ENCODE measurements around the gene TNS1. TPM values are rescaled to one million over a fixed set of nuclear protein-coding genes. Genes with fewer than 3 reads are reported as not detected.

TNS1 gene
- total RNA-seq, 2 donors from 2014 or later: 1,255 to 1,508 TPM

DNA sequence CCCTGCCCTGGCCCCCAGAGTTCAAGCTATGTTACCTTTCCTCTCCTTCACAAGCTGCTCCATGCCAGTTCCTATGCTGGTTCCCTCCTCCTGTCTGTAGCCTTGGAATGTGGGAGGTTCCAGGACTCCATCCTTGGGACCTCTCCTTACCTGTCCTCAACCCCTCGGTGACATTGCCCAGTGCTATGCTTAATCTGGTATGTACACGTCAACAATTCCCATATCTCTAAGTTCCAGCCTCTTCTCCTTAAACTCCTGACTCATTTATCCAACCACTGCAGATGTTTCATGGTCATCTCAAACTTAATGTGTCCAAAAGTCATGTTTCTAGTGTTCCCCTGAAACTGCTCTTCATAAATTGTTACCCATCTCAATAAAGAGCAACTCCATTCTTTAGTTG, 160.8 kb downstream of the TNS1 start:
- intact Hi-C loops (cut with DNase I): no loop called here
- no peak for DNase-seq (ENCODE audit: low spot score)

- intact Hi-C loops (cut with DNase I): no loop called here
- DNase-seq (ENCODE audit: low spot score): no peak
Measured at GRCh38 chr2:217840522-217840921, 162.3 kb downstream of the TNS1 start.

- intact Hi-C loops (cut with DNase I): no loop called here
- no peak for DNase-seq (ENCODE audit: low spot score)
Measured at GRCh38 chr2:217839750-217840107, 163.1 kb downstream of the TNS1 start.

GRCh38 chr2:217839073-217839749, 163.6 kb downstream of the TNS1 start:
- intact Hi-C loops (cut with DNase I): no loop called here
- peak; percentile 56 for DNase-seq (ENCODE audit: low spot score)

DNA sequence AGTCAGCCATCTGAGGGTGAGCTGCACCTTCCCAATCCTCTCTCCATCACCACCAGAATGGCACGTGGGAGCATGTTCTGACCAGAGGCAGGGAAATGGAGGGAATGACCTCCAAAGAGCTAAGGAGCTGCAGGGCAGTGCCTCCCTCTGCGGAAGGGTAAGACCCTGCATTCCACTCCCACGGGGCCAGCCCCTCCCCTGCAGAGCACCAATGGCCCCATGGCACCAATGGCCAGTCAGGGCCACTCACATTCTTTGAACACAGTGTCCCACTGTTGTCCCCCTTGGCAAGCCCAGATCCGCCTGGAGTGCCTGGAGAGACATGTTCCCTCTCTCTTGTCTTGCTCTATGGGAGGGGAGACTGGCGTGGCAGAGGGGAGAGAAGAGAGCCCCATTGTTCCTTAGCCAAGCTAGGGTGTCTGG, 164.4 kb downstream of the TNS1 start:
- DNase-seq (ENCODE audit: low spot score): peak; percentile 68
- intact Hi-C loops (cut with DNase I): no loop called here

DNA sequence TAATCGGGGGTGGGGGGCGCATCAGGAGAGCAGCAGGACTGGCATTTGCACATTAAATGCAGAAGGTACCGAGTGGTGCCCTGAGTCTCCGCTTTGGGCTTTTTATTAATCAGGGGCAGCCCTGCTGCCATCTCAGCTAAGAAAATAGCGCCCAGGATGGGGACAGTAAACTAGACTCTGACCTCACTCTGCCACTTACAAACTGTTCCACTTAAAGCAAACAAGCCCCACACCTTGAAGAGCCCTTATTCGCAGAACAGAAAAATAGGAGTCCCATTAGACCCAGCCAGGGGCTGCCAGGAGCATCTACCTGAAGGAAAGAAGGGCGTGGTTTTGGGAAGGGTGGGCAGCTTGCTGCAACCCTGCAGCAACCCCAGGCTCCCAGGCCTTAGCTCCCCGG, 165.3 kb downstream of the TNS1 start:
- DNase-seq (ENCODE audit: low spot score): peak; percentile 71
- intact Hi-C loops (cut with DNase I): no loop called here

DNA sequence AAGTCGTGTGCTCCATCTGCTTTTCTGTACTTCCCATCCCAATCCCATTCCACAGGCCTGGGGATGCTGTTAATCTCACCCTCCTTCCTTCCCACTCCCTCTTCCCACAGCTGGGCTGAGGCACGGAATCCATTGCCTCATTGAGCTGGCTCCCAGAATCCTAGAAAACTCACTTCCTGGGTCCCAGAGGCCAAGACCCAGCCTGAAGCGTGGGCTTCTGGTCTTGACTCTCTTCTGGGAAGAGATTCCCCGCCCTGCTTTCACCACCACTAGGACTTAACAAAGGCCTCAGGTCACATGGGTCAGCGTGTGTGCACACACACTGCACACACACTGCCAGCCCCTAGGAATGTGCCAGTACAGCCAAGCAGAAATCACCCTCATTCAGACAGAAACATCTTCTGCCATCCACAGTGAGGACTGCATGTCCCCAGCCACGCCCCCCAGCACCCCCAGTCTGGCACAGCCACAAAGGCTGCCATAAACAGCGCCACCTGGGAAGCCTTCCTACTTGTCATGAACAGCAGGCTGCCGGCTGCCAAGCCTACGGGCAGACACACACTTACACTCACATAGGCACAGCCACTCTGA, 165.8 kb downstream of the TNS1 start:
- intact Hi-C loops (cut with DNase I): no loop called here
- peak; percentile 93 for DNase-seq (ENCODE audit: low spot score)

- DNase-seq (ENCODE audit: low spot score): peak; percentile 92
- intact Hi-C loops (cut with DNase I): no loop called here
Measured at GRCh38 chr2:217835931-217836891, 166.6 kb downstream of the TNS1 start.

DNA sequence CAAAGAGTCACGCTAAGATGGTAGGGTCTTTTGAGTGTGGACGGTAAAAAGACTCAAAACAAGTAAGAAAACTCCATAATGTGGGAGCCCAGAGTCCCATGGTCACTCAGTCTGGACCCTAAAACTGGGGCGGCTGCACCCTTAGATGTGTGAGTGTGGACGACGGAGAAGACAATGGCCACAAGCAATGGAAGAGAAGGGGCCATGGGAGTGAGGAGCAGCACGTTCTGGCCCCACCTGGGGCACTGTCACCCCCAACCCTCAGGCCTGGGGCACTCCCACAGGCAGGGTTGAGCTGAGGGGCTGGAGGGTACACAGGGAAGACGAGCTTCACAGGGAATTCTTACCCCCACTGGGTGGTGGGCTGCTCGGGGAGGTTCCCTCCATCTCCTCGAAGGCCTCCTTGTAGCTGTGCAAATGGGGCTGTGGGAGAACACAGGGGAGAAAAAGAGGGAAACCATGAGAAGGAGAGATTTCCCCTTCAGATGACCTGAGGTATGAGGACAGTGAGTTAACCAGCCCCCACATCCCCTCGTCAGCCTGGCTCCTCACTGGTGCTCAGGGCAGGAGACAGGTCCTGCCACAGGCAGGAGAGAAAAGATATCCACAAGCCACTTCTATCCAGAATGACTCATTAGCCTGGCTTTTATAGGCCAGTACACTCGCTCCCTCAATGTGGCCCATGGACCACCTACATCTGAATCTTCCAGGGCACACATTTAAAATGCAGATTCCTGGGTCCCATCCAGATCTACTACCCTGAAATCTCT, 167.9 kb downstream of the TNS1 start:
- DNase-seq (ENCODE audit: low spot score): no peak
- intact Hi-C loops (cut with DNase I): no loop called here

GRCh38 chr2:217834057-217834620, 168.7 kb downstream of the TNS1 start:
- peak; percentile 86 for DNase-seq (ENCODE audit: low spot score)
- intact Hi-C loops (cut with DNase I): no loop called here

DNA sequence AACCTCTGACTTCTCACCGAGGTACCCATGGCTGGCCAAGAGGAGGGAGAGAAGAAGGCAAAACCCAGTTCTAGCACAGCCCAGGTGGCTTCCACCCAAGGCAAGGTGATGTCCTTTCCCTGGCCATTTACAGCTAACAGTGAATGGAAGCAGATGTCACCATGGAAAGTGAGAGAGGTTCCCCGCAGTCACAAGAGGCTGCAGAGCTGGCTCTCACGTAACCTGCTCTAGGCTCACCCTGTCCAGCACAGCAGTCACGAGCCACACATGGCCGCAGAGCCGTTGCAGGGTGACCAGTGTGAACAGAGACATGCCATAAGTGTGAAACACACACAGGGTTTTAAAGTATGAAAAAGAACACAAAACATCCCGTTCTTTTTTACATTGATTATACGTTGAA, 169.4 kb downstream of the TNS1 start:
- DNase-seq (ENCODE audit: low spot score): no peak
- intact Hi-C loops (cut with DNase I): no loop called here

DNA sequence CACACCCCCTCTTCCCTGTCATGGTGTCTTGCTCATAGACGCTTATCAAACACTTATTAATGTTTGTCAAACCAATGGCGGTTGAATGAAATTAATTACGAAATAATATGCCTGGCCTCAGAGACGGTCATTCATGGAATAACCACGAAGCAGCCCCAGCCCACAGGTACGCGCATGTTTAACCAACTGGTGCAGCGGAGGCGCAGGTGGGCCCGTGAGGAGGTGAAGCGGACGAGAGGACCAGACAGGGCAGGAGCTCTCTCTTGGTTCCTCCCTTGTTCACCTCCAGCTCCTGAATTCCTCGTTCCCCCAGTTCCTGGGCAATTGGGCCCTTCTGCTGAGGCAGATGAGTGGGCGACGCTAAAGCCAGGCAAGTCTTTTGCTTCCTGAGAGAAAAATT, 169.8 kb downstream of the TNS1 start:
- intact Hi-C loops (cut with DNase I): no loop called here
- DNase-seq (ENCODE audit: low spot score): no peak

DNA sequence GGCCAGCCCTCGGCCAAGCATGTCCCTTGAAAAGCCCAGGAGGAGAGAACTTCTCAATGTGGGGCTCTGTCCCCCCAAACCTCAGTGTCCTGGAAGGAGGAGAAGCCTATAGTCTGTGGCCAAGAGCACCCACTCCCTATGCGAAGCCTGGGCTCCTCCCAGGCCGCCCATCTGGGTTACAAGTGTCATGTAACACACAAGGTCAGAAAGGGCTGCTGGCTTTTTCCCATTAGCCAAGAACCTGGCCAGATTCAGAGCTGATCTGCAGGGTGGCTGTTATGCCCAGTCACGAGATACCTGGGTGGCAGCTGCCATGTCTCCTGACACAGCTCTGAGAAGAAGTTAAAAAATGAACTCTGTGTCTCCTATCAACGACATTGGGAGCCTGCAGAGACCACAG, 170.7 kb downstream of the TNS1 start:
- intact Hi-C loops (cut with DNase I): no loop called here
- no peak for DNase-seq (ENCODE audit: low spot score)

- intact Hi-C loops (cut with DNase I): no loop called here
- no peak for DNase-seq (ENCODE audit: low spot score)
Measured at GRCh38 chr2:217831306-217831705, 171.5 kb downstream of the TNS1 start.

GRCh38 chr2:217830807-217831206, 172.0 kb downstream of the TNS1 start:
- intact Hi-C loops (cut with DNase I): no loop called here
- no peak for DNase-seq (ENCODE audit: low spot score)

DNA sequence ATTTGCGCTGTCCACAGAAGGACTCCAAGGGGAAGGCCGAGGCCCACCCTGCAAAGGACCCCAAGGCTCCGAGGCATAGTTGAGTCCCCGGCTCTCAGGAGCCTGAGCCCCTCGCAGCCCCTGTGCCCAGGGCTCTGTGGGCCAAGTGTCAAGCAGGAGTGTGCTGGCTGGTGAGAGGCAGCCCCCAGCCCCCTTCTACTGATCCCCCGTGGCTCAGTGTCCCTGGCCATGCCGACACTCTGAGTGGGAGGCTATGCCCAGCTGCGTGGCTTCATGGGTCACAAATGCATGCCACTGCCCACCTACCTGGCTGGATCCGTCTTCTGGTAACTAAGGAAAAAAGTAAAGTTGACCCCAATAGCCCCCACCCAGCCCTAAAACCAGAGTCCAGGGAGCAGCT, 172.7 kb downstream of the TNS1 start:
- intact Hi-C loops (cut with DNase I): no loop called here
- DNase-seq (ENCODE audit: low spot score): no peak

DNA sequence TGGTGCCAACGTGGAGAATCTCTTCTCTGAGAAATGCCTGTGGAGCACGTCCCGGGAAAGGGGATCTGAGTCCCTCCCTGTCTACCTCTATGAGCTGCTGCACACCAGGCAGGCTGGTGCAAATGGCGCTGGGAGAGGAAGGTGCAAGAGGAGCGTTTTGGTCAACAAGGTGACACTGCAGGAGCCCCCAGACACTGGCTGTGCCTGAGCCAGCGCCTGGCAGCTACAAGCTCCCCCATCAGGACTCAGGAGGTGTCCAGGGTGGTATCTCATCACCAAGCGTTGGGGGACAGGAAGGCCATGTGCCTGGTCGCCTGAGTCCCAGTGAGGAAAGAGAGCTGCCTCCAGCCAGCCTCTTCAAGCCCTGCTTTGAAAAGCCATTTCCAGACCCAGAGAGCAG, 173.4 kb downstream of the TNS1 start:
- intact Hi-C loops (cut with DNase I): no loop called here
- DNase-seq (ENCODE audit: low spot score): no peak

DNA sequence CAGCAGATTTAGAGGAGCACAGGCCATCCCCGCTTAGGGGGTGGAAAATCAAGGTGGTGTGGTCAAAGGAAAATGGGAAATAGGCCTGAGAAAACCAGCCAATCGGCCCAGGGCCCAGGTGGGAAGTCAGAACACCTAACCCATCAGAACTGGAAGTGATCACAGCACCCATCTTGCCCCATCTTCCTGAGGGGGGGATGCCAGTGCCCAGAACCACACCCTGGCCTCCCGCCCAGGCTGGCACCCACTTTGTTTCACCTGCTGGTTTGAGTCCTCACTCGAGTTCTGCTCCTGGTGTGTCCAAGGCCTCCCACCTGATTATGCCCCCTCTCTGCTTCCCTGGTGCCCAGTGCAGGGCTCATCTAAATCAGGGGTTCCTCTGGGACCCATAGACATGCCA, 174.5 kb downstream of the TNS1 start:
- intact Hi-C loops (cut with DNase I): no loop called here
- DNase-seq (ENCODE audit: low spot score): no peak

DNA sequence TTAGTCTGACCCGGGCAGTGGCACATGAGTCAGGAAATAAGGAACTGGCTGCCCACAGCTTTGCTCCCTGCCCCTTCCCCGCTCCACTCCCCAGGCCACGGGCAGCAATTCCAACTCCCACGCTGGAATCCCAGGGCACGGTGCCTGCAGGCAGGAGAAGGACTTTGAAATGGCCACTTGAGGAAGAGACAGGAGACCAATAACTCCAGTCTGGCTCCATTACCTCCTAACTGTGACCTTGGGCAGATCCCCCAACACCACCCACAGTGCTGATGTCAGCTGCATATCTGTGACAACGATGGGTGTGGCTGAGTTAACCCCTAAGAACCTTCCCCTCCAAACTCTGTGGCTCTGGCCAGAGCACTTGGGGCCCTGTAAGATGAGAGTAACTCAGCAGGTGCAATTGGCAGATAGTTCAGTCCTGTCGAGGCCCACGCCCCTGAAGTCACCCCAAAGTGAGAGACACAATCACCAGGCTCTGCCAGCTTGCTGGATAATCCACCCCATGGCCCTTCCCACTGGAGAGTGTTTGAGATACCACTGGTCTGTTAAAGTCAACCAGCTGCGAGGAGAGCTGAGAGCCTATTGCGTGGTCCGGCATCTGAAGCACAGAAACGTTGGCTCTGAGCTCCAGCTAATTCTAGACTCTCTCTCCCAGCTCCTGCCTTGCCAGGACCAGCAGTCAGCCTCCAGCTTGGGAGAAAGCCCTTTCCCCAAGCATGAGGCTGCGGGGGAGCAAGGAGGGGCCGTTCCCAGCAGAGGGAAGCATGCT, 175.2 kb downstream of the TNS1 start:
- intact Hi-C loops (cut with DNase I): no loop called here
- peak; percentile 86 for DNase-seq (ENCODE audit: low spot score)
